ENCODE measurements around the gene CDAN1. TPM values are rescaled to one million over a fixed set of nuclear protein-coding genes. Genes with fewer than 3 reads are reported as not detected.

Gene CDAN1
- total and polyA plus RNA-seq, 7 experiments from 2014 or later: 4.1 to 38.0 (median 26.0) TPM

- Mint-ChIP-seq H3K4me3 (no peak overlapping the region), H3K9me3 (no peaks in the 10 kb centered on the region), H3K4me1 (peaks cover 0 to 11% (median 0%) of the 10 kb centered on the region in 7 donors), H3K27ac (peak overlapping the region in 1 of 9 donors; percentile 36), H3K27me3 (no peaks in the 10 kb centered on the region), H3K36me3 (peaks cover 0 to 3% (median 0%) of the 10 kb centered on the region in 5 donors)
- intact Hi-C loops (cut with micrococcal nuclease): no loop called here
- POLR2A ChIA-PET: no interaction called here
- H3K27ac ChIP-seq (ENCODE audit: low read depth, low read length): no peak overlapping the region
- no peak for ATAC-seq
- H3K27me3 ChIP-seq (ENCODE audit: control insufficient read depth in 2 of 2, insufficient read depth in 2 of 2, low read length in 2 of 2): no peaks in the 10 kb centered on the region
- CTCF ChIA-PET: interaction anchor here (0.9 kb wide), 1 partner anchor 11 kb away, joined by 3 read pairs; no protein-coding TSS in a partner anchor
- H3K4me1 ChIP-seq (ENCODE audit: control insufficient read depth in 2 of 2, insufficient read depth in 2 of 2, low read length in 2 of 2): no peaks in the 10 kb centered on the region
- no peaks in the 10 kb centered on the region for H3K36me3 ChIP-seq (ENCODE audit: control insufficient read depth in 2 of 3, insufficient read depth in 3 of 3, low read length in 3 of 3)
- no peak for DNase-seq
- H3K4me3 ChIP-seq (ENCODE audit: low read length): no peak overlapping the region
- H3K9me3 ChIP-seq (ENCODE audit: control insufficient read depth in 2 of 3, low read length in 3 of 3): no peaks in the 10 kb centered on the region
Observed at GRCh38 chr15:42693942-42694341, 43.0 kb downstream of the CDAN1 start.

GRCh38 chr15:42693496-42693895, 43.4 kb downstream of the CDAN1 start:
- Histone ChIP-seq H3K36me3 (ENCODE audit: control insufficient read depth in 2 of 3, insufficient read depth in 3 of 3, low read length in 3 of 3) (no peaks in the 10 kb centered on the region), H3K4me3 (ENCODE audit: low read length) (no peak overlapping the region), H3K27me3 (ENCODE audit: control insufficient read depth in 2 of 2, insufficient read depth in 2 of 2, low read length in 2 of 2) (no peaks in the 10 kb centered on the region), H3K9me3 (ENCODE audit: control insufficient read depth in 2 of 3, low read length in 3 of 3) (no peaks in the 10 kb centered on the region), H3K27ac (ENCODE audit: low read depth, low read length) (no peak overlapping the region), H3K4me1 (ENCODE audit: control insufficient read depth in 2 of 2, insufficient read depth in 2 of 2, low read length in 2 of 2) (no peaks in the 10 kb centered on the region)
- intact Hi-C loops (cut with micrococcal nuclease): no loop called here
- ChIA-PET POLR2A (no interaction called here), CTCF (no interaction called here)
- Mint-ChIP-seq H3K27ac (peak overlapping the region in 1 of 9 donors; percentile 36), H3K27me3 (no peaks in the 10 kb centered on the region), H3K36me3 (peaks cover 0 to 3% (median 0%) of the 10 kb centered on the region in 5 donors), H3K4me1 (peaks cover 0 to 11% (median 0%) of the 10 kb centered on the region in 7 donors), H3K9me3 (no peaks in the 10 kb centered on the region), H3K4me3 (no peak overlapping the region)
- DNase-seq (no peak), ATAC-seq (no peak)

GRCh38 chr15:42692997-42693396, 43.9 kb downstream of the CDAN1 start:
- H3K9me3 ChIP-seq (ENCODE audit: control insufficient read depth in 2 of 3, low read length in 3 of 3): no peaks in the 10 kb centered on the region
- H3K9me3 Mint-ChIP-seq: no peaks in the 10 kb centered on the region
- POLR2A ChIA-PET: no interaction called here

GRCh38 chr15:42692536-42692935, 44.4 kb downstream of the CDAN1 start:
- Mint-ChIP-seq H3K4me1 (peaks cover 0 to 11% (median 0%) of the 10 kb centered on the region in 7 donors), H3K36me3 (peaks cover 0 to 1% (median 0%) of the 10 kb centered on the region in 5 donors), H3K4me3 (no peak overlapping the region), H3K27me3 (no peaks in the 10 kb centered on the region), H3K27ac (no peak overlapping the region), H3K9me3 (no peaks in the 10 kb centered on the region)
- H3K27ac ChIP-seq (ENCODE audit: low read depth, low read length): no peak overlapping the region
- no peaks in the 10 kb centered on the region for H3K36me3 ChIP-seq (ENCODE audit: control insufficient read depth in 2 of 3, insufficient read depth in 3 of 3, low read length in 3 of 3)
- H3K9me3 ChIP-seq (ENCODE audit: control insufficient read depth in 2 of 3, low read length in 3 of 3): no peaks in the 10 kb centered on the region
- no peaks in the 10 kb centered on the region for H3K27me3 ChIP-seq (ENCODE audit: control insufficient read depth in 2 of 2, insufficient read depth in 2 of 2, low read length in 2 of 2)
- ChIA-PET CTCF (no interaction called here), POLR2A (no interaction called here)
- no peak for ATAC-seq
- DNase-seq: no peak
- intact Hi-C loops (cut with micrococcal nuclease): no loop called here
- no peak overlapping the region for H3K4me3 ChIP-seq (ENCODE audit: low read length)
- H3K4me1 ChIP-seq (ENCODE audit: control insufficient read depth in 2 of 2, insufficient read depth in 2 of 2, low read length in 2 of 2): no peaks in the 10 kb centered on the region

More at GRCh38 chr15:42692997-42693396, 43.9 kb downstream of the CDAN1 start:
- CTCF ChIA-PET: no interaction called here
- peaks cover 0 to 1% (median 0%) of the 10 kb centered on the region in 5 donors for H3K36me3 Mint-ChIP-seq
- H3K4me3 Mint-ChIP-seq: no peak overlapping the region
- H3K27me3 Mint-ChIP-seq: no peaks in the 10 kb centered on the region
- no peak for ATAC-seq
- Histone ChIP-seq H3K36me3 (ENCODE audit: control insufficient read depth in 2 of 3, insufficient read depth in 3 of 3, low read length in 3 of 3) (no peaks in the 10 kb centered on the region), H3K27me3 (ENCODE audit: control insufficient read depth in 2 of 2, insufficient read depth in 2 of 2, low read length in 2 of 2) (no peaks in the 10 kb centered on the region), H3K27ac (ENCODE audit: low read depth, low read length) (no peak overlapping the region), H3K4me3 (ENCODE audit: low read length) (no peak overlapping the region), H3K4me1 (ENCODE audit: control insufficient read depth in 2 of 2, insufficient read depth in 2 of 2, low read length in 2 of 2) (no peaks in the 10 kb centered on the region)
- peaks cover 0 to 11% (median 0%) of the 10 kb centered on the region in 7 donors for H3K4me1 Mint-ChIP-seq
- H3K27ac Mint-ChIP-seq: peak overlapping the region in 1 of 9 donors; percentile 7
- intact Hi-C loops (cut with micrococcal nuclease): no loop called here
- no peak for DNase-seq

GRCh38 chr15:42691770-42692169, 45.2 kb downstream of the CDAN1 start:
- H3K36me3 ChIP-seq (ENCODE audit: control insufficient read depth in 2 of 3, insufficient read depth in 3 of 3, low read length in 3 of 3): no peaks in the 10 kb centered on the region
- intact Hi-C loops (cut with micrococcal nuclease): no loop called here
- ChIA-PET POLR2A (no interaction called here), CTCF (no interaction called here)
- no peaks in the 10 kb centered on the region for H3K27me3 ChIP-seq (ENCODE audit: control insufficient read depth in 2 of 2, insufficient read depth in 2 of 2, low read length in 2 of 2)
- DNase-seq: no peak
- H3K4me1 ChIP-seq (ENCODE audit: control insufficient read depth in 2 of 2, insufficient read depth in 2 of 2, low read length in 2 of 2): no peaks in the 10 kb centered on the region
- ATAC-seq: no peak
- Mint-ChIP-seq H3K4me1 (peaks cover 0 to 11% (median 0%) of the 10 kb centered on the region in 7 donors), H3K27me3 (no peaks in the 10 kb centered on the region), H3K4me3 (no peak overlapping the region), H3K9me3 (no peaks in the 10 kb centered on the region), H3K36me3 (peaks cover 0 to 1% (median 0%) of the 10 kb centered on the region in 5 donors), H3K27ac (no peak overlapping the region)
- H3K4me3 ChIP-seq (ENCODE audit: low read length): no peak overlapping the region
- no peaks in the 10 kb centered on the region for H3K9me3 ChIP-seq (ENCODE audit: control insufficient read depth in 2 of 3, low read length in 3 of 3)
- H3K27ac ChIP-seq (ENCODE audit: low read depth, low read length): no peak overlapping the region

GRCh38 chr15:42691308-42691707, 45.6 kb downstream of the CDAN1 start:
- intact Hi-C loops (cut with micrococcal nuclease): no loop called here
- CTCF ChIA-PET: no interaction called here
- no peak overlapping the region for H3K27ac ChIP-seq (ENCODE audit: low read depth, low read length)

GRCh38 chr15:42688301-42688700, 48.6 kb downstream of the CDAN1 start:
- DNase-seq (no peak), ATAC-seq (no peak)
- CTCF ChIA-PET: interaction anchor here (0.6 kb wide), 1 partner anchor 1378 kb away, joined by 3 read pairs; no protein-coding TSS in a partner anchor
- Histone ChIP-seq H3K4me3 (ENCODE audit: low read length) (no peak overlapping the region), H3K27me3 (ENCODE audit: control insufficient read depth in 2 of 2, insufficient read depth in 2 of 2, low read length in 2 of 2) (no peaks in the 10 kb centered on the region), H3K9me3 (ENCODE audit: control insufficient read depth in 2 of 3, low read length in 3 of 3) (no peaks in the 10 kb centered on the region), H3K36me3 (ENCODE audit: control insufficient read depth in 2 of 3, insufficient read depth in 3 of 3, low read length in 3 of 3) (peaks cover 0 to 7% (median 0%) of the 10 kb centered on the region in 3 experiments), H3K27ac (ENCODE audit: low read depth, low read length) (no peak overlapping the region), H3K4me1 (ENCODE audit: control insufficient read depth in 2 of 2, insufficient read depth in 2 of 2, low read length in 2 of 2) (no peaks in the 10 kb centered on the region)
- Mint-ChIP-seq H3K4me3 (no peak overlapping the region), H3K27me3 (no peaks in the 10 kb centered on the region), H3K4me1 (peaks cover 0 to 9% (median 0%) of the 10 kb centered on the region in 7 donors), H3K36me3 (peaks cover 0 to 11% (median 5%) of the 10 kb centered on the region in 5 donors), H3K27ac (no peak overlapping the region), H3K9me3 (no peaks in the 10 kb centered on the region)
- POLR2A ChIA-PET: no interaction called here
- intact Hi-C loops (cut with micrococcal nuclease): no loop called here

More at GRCh38 chr15:42691308-42691707, 45.6 kb downstream of the CDAN1 start:
- H3K27me3 Mint-ChIP-seq: no peaks in the 10 kb centered on the region
- peaks cover 0 to 3% (median 0%) of the 10 kb centered on the region in 5 donors for H3K36me3 Mint-ChIP-seq
- DNase-seq (no peak), ATAC-seq (no peak)
- Histone ChIP-seq H3K36me3 (ENCODE audit: control insufficient read depth in 2 of 3, insufficient read depth in 3 of 3, low read length in 3 of 3) (no peaks in the 10 kb centered on the region), H3K9me3 (ENCODE audit: control insufficient read depth in 2 of 3, low read length in 3 of 3) (no peaks in the 10 kb centered on the region), H3K4me3 (ENCODE audit: low read length) (no peak overlapping the region), H3K4me1 (ENCODE audit: control insufficient read depth in 2 of 2, insufficient read depth in 2 of 2, low read length in 2 of 2) (no peaks in the 10 kb centered on the region), H3K27me3 (ENCODE audit: control insufficient read depth in 2 of 2, insufficient read depth in 2 of 2, low read length in 2 of 2) (no peaks in the 10 kb centered on the region)
- peak overlapping the region in 1 of 9 donors; percentile 26 for H3K27ac Mint-ChIP-seq
- H3K9me3 Mint-ChIP-seq: no peaks in the 10 kb centered on the region
- H3K4me3 Mint-ChIP-seq: peak overlapping the region in 1 of 10 donors; percentile 21
- POLR2A ChIA-PET: no interaction called here
- H3K4me1 Mint-ChIP-seq: peaks cover 0 to 11% (median 0%) of the 10 kb centered on the region in 7 donors
